HCT116 (cell line): ENCODE data around the gene MADCAM1.

Experiments used
- MAX ChIP-seq: IDR thresholded peaks from 2 replicates; pipeline ENCODE4 v1.6.1; 2012
- REST ChIP-seq: IDR thresholded peaks from 2 replicates; pipeline ENCODE4 v1.6.1; 2012; ENCODE audit warnings: low read depth

- TF ChIP-seq REST: no peak
- TF ChIP-seq MAX: no peak
Observed at GRCh38 chr19:491146-491741, 5.0 kb upstream of the MADCAM1 start.
